Right lobe of liver (tissue), 4 donors: Measurements from ENCODE around the gene PANX3.

ENCODE experiments used
- POLR2A ChIP-seq: fragments of 450-650 bp; IDR thresholded peaks from one replicate; pipeline ENCODE4 v1.6.1; 2017; ENCODE audit warnings: antibody characterized with exemption, mild to moderate bottlenecking
- TF ChIP-seq, protein P1 (sequence below), 4 donors: fragments of 200-600 bp in 3 of 4; fragments of 450-650 bp in 1 of 4; IDR thresholded peaks; one replicate each; pipeline versions ENCODE4 v1.5.1 to v1.8.0; 2016 to 2022; ENCODE audit warnings: antibody characterized with exemption in 4 of 4, mild to moderate bottlenecking in 2 of 4
- donor health status: DM: no; HTN: no; CAD: no.
- donor health status: DM: no; HTN: no; CAD: no.
- donor health status: DM: no; HTN: yes; CAD: no.

DNA sequence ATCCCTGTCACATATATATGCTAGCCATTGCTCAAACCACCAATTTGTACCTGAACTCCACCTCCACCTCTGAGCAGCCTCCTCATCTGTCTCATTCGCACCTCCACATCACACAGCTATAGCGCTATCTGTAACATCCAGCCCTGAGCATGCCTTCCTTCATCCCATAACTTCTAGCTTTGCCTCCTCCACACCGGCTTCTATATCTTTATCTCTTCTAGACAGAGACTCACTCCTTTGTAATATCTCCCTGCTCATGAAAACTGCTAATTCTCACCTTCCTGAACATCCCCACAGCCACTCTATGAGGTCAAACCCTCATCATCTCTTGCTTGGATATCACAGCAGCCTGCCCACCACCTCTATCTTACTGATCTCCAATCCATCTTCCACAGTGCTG, 56.4 kb downstream of the PANX3 start:
- TF ChIP-seq, protein P1, sequence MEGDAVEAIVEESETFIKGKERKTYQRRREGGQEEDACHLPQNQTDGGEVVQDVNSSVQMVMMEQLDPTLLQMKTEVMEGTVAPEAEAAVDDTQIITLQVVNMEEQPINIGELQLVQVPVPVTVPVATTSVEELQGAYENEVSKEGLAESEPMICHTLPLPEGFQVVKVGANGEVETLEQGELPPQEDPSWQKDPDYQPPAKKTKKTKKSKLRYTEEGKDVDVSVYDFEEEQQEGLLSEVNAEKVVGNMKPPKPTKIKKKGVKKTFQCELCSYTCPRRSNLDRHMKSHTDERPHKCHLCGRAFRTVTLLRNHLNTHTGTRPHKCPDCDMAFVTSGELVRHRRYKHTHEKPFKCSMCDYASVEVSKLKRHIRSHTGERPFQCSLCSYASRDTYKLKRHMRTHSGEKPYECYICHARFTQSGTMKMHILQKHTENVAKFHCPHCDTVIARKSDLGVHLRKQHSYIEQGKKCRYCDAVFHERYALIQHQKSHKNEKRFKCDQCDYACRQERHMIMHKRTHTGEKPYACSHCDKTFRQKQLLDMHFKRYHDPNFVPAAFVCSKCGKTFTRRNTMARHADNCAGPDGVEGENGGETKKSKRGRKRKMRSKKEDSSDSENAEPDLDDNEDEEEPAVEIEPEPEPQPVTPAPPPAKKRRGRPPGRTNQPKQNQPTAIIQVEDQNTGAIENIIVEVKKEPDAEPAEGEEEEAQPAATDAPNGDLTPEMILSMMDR (IDR thresholded peaks at IDR 0.05): no peak
- no peak for TF ChIP-seq POLR2A
